GM10266 (cell line): ENCODE results near the gene DIP2B.
"Not testable (repeated sequence)": the region's sequence is repeated elsewhere in the genome, so short reads cannot be mapped to it uniquely, and the experiment has no call there.

ENCODE experiments used
- DNase-seq: peaks from one replicate; pipeline ENCODE4 v3.0.0; 2012; ENCODE audit errors: extremely low spot score
- CTCF ChIP-seq: IDR thresholded peaks from 2 replicates; pipeline ENCODE4 v1.5.1; 2012; ENCODE audit warnings: mild to moderate bottlenecking, low read depth; ENCODE audit not compliant: control insufficient read depth, insufficient read depth; ENCODE audit errors: missing control alignments

Gene DIP2B

GRCh38 chr12:50504798-50505674, at the start of gene DIP2B:
TSS of gene DIP2B (plus strand) at chr12:50504985. CDS start at chr12:50505141, 156 bp downstream.
- TF ChIP-seq CTCF, result peak; percentile 95
- peak; percentile 88 for DNase-seq

GRCh38 chr12:50458606-50459005, 46.2 kb upstream of the DIP2B start:
- DNase-seq, result no peak

GRCh38 chr12:50467439-50467838, 37.3 kb upstream of the DIP2B start:
- TF ChIP-seq CTCF, result no peak
- no peak for DNase-seq

More at GRCh38 chr12:50458606-50459005, 46.2 kb upstream of the DIP2B start:
- no peak for TF ChIP-seq CTCF

- no peak for DNase-seq
- no peak for TF ChIP-seq CTCF
Measured at GRCh38 chr12:50477241-50477832, 27.4 kb upstream of the DIP2B start.

- no peak for TF ChIP-seq CTCF
- DNase-seq, result no peak
Measured at GRCh38 chr12:50482571-50482970, 22.2 kb upstream of the DIP2B start.

- DNase-seq, result no peak
- TF ChIP-seq CTCF, result no peak
Measured at GRCh38 chr12:50483488-50483887, 21.3 kb upstream of the DIP2B start.

- no peak for TF ChIP-seq CTCF
- DNase-seq, result no peak
Measured at GRCh38 chr12:50488801-50489200, 16.0 kb upstream of the DIP2B start.

GRCh38 chr12:50498119-50498518, 6.7 kb upstream of the DIP2B start:
- not testable (repeated sequence) for DNase-seq
